Measurements from ENCODE around the gene HEY2.
"Not testable (repeated sequence)": the region's sequence is repeated elsewhere in the genome, so short reads cannot be mapped to it uniquely, and the experiment has no call there.

GRCh38 chr6:125776107-125776826 lies 26.8 kb downstream of the HEY2 start:
- TF ChIP-seq, protein P1, sequence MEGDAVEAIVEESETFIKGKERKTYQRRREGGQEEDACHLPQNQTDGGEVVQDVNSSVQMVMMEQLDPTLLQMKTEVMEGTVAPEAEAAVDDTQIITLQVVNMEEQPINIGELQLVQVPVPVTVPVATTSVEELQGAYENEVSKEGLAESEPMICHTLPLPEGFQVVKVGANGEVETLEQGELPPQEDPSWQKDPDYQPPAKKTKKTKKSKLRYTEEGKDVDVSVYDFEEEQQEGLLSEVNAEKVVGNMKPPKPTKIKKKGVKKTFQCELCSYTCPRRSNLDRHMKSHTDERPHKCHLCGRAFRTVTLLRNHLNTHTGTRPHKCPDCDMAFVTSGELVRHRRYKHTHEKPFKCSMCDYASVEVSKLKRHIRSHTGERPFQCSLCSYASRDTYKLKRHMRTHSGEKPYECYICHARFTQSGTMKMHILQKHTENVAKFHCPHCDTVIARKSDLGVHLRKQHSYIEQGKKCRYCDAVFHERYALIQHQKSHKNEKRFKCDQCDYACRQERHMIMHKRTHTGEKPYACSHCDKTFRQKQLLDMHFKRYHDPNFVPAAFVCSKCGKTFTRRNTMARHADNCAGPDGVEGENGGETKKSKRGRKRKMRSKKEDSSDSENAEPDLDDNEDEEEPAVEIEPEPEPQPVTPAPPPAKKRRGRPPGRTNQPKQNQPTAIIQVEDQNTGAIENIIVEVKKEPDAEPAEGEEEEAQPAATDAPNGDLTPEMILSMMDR (IDR thresholded peaks at IDR 0.05), result not testable (repeated sequence)
- TF ChIP-seq POLR2A, POLR2AphosphoS5 (IDR thresholded peaks at IDR 0.05): not testable (repeated sequence)

Measured in prostate gland (tissue), 2 donors.